ENCODE data around the gene SMAD3.

DNA sequence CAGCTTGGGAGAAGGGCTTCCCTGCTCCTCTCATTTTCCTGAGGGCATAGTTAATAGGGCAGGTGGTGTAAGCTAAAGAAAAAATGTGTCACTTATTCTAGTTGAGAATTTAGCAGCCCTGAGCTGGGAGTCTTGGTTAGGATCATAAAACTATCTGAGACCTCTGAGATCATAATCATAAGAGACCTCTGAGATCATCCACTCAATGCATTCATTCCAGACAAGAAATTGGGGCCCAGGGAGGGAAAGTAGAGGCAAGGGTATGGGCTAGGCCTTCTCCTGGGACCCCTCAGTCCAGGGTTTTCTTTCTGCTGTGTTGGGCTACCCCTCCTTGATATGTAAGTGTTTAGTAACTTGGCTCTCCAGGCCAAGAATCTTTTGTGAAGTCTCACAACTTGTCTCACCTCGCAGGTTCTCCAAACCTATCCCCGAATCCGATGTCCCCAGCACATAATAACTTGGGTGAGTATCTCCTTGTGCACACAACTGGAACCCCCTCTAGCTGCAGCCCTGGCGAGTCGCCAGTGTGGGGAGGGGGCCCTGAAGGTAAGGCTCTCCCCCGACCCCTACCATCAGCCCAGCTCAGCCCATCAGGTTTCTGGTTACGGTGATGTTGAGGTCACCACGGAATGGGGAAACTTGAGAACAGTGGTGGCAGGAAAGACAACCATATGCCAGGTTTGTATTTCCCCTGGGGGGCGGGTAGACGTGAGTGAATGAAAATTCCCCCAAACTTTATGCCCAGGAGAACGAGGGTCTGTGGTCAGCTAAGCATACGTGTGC, 104.9 kb downstream of the SMAD3 start:
- TF ChIP-seq, protein P1, sequence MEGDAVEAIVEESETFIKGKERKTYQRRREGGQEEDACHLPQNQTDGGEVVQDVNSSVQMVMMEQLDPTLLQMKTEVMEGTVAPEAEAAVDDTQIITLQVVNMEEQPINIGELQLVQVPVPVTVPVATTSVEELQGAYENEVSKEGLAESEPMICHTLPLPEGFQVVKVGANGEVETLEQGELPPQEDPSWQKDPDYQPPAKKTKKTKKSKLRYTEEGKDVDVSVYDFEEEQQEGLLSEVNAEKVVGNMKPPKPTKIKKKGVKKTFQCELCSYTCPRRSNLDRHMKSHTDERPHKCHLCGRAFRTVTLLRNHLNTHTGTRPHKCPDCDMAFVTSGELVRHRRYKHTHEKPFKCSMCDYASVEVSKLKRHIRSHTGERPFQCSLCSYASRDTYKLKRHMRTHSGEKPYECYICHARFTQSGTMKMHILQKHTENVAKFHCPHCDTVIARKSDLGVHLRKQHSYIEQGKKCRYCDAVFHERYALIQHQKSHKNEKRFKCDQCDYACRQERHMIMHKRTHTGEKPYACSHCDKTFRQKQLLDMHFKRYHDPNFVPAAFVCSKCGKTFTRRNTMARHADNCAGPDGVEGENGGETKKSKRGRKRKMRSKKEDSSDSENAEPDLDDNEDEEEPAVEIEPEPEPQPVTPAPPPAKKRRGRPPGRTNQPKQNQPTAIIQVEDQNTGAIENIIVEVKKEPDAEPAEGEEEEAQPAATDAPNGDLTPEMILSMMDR (IDR thresholded peaks at IDR 0.05; ENCODE audit: borderline replicate concordance, extremely low read depth, low read length, poor library complexity, severe bottlenecking), result no peak
- TF ChIP-seq EZH2 (IDR thresholded peaks at IDR 0.05; ENCODE audit: borderline replicate concordance, low read depth, low read length, severe bottlenecking), result no peak
